Effector CD8-positive, alpha-beta T cell (primary cell): Measurements from ENCODE around the gene IMPDH1.

Source experiments
- DNase-seq: peaks from one replicate; lab custom pipeline; 2025; lab: John Stamatoyannopoulos, UW

IMPDH1 gene

GRCh38 chr7:128434413-128435326 lies 24.9 kb upstream of the IMPDH1 start:
- no peak for DNase-seq

- DNase-seq, result no peak
These were observed 22.0 kb upstream of the IMPDH1 start for GRCh38 chr7:128431754-128432153.

GRCh38 chr7:128431221-128431620 lies 21.4 kb upstream of the IMPDH1 start:
- no peak for DNase-seq

GRCh38 chr7:128430207-128430606 lies 20.4 kb upstream of the IMPDH1 start:
- DNase-seq, result no peak

- DNase-seq, result no peak
These were observed 17.6 kb upstream of the IMPDH1 start for GRCh38 chr7:128427289-128427891.

GRCh38 chr7:128425850-128426249 lies 16.1 kb upstream of the IMPDH1 start:
- peak; percentile 65 for DNase-seq

- DNase-seq, result no peak
These were observed 15.0 kb upstream of the IMPDH1 start for GRCh38 chr7:128424686-128425275.

GRCh38 chr7:128422842-128423241 lies 13.1 kb upstream of the IMPDH1 start:
- no peak for DNase-seq

GRCh38 chr7:128422037-128422436 lies 12.3 kb upstream of the IMPDH1 start:
- DNase-seq, result no peak

- DNase-seq, result no peak
These were observed 11.6 kb upstream of the IMPDH1 start for GRCh38 chr7:128421384-128421783.

- DNase-seq, result no peak
These were observed 11.0 kb upstream of the IMPDH1 start for GRCh38 chr7:128420773-128421172.

GRCh38 chr7:128419257-128419656 lies 9.5 kb upstream of the IMPDH1 start:
- no peak for DNase-seq

GRCh38 chr7:128417071-128417470 lies 7.3 kb upstream of the IMPDH1 start:
- no peak for DNase-seq

GRCh38 chr7:128415217-128415785 lies 5.5 kb upstream of the IMPDH1 start:
- no peak for DNase-seq

GRCh38 chr7:128410451-128410753 lies 620 bp upstream of the IMPDH1 start:
- DNase-seq, result no peak

- no peak for DNase-seq
These were observed 830 bp downstream of the IMPDH1 start for GRCh38 chr7:128408709-128409595.

GRCh38 chr7:128407751-128408708 lies 1.8 kb downstream of the IMPDH1 start:
- DNase-seq, result no peak

- DNase-seq, result no peak
These were observed 2.6 kb downstream of the IMPDH1 start for GRCh38 chr7:128407233-128407589.

GRCh38 chr7:128406314-128407232 lies 3.2 kb downstream of the IMPDH1 start:
- no peak for DNase-seq
